ENCODE data around the gene CRYL1. TPM values are rescaled to one million over a fixed set of nuclear protein-coding genes. Genes with fewer than 3 reads are reported as not detected.

The CRYL1 gene
- total and polyA plus RNA-seq, 9 of the 15 experiments (the other 6 are each of a cell fraction or from before 2014, with no cell fraction given) = 1.0 to 6.9 (median 2.4) TPM

DNA sequence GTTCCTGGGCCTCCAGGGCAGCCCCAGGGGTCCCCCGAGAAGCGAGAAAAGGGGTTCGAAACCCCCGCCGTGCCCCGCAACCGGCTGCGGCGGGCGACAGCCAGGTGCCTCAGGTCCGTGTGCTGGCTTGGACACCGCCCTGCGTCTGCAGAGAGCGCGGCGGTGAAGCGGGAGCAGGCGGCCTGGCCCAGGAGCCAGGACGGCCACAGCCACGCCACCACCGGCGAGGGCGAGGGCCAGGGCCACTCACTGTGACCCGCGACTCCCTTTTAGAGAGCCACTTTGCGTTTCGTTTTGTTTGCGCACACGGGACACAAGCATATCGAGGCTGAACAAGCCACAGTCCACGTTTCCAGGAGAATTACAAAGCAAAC is 110.4 kb downstream of the CRYL1 start (continued):
- no peak for TF ChIP-seq NUFIP1 (IDR thresholded peaks at IDR 0.05; ENCODE audit: partially characterized antibody)
- TF ChIP-seq ZNF589 (CRISPR knock-in tag; IDR thresholded peaks at IDR 0.05; ENCODE audit: low read depth) = no peak
- no peak for TF ChIP-seq MTA3 (IDR thresholded peaks at IDR 0.05; ENCODE audit: borderline replicate concordance)
- TF ChIP-seq ZNF766 (CRISPR knock-in tag; conservative IDR thresholded peaks at IDR 0.05) = no peak
- no peak for TF ChIP-seq ZNF165 (CRISPR knock-in tag; IDR thresholded peaks at IDR 0.05; ENCODE audit: borderline replicate concordance)
- TF ChIP-seq, protein P1, sequence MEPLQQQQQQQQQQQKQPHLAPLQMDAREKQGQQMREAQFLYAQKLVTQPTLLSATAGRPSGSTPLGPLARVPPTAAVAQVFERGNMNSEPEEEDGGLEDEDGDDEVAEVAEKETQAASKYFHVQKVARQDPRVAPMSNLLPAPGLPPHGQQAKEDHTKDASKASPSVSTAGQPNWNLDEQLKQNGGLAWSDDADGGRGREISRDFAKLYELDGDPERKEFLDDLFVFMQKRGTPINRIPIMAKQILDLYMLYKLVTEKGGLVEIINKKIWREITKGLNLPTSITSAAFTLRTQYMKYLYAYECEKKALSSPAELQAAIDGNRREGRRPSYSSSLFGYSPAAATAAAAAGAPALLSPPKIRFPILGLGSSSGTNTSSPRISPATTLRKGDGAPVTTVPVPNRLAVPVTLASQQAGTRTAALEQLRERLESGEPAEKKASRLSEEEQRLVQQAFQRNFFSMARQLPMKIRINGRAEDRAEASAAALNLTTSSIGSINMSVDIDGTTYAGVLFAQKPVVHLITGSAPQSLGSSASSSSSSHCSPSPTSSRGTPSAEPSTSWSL (CRISPR knock-in tag; IDR thresholded peaks at IDR 0.05; ENCODE audit: borderline replicate concordance) = no peak
- no peak for TF ChIP-seq RAD21 (CRISPR knock-in tag; conservative IDR thresholded peaks at IDR 0.05 in 1 of 2, IDR thresholded peaks at IDR 0.05 in 1 of 2)
- no peak for TF ChIP-seq RBM15 (IDR thresholded peaks at IDR 0.05; ENCODE audit: insufficient read depth, low read length)
- TF ChIP-seq, protein P2, sequence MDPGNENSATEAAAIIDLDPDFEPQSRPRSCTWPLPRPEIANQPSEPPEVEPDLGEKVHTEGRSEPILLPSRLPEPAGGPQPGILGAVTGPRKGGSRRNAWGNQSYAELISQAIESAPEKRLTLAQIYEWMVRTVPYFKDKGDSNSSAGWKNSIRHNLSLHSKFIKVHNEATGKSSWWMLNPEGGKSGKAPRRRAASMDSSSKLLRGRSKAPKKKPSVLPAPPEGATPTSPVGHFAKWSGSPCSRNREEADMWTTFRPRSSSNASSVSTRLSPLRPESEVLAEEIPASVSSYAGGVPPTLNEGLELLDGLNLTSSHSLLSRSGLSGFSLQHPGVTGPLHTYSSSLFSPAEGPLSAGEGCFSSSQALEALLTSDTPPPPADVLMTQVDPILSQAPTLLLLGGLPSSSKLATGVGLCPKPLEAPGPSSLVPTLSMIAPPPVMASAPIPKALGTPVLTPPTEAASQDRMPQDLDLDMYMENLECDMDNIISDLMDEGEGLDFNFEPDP (CRISPR knock-in tag; IDR thresholded peaks at IDR 0.05) = no peak
- TF ChIP-seq, protein P3, sequence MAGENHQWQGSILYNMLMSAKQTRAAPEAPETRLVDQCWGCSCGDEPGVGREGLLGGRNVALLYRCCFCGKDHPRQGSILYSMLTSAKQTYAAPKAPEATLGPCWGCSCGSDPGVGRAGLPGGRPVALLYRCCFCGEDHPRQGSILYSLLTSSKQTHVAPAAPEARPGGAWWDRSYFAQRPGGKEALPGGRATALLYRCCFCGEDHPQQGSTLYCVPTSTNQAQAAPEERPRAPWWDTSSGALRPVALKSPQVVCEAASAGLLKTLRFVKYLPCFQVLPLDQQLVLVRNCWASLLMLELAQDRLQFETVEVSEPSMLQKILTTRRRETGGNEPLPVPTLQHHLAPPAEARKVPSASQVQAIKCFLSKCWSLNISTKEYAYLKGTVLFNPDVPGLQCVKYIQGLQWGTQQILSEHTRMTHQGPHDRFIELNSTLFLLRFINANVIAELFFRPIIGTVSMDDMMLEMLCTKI (IDR thresholded peaks at IDR 0.05; ENCODE audit: partially characterized antibody) = no peak
- no peak for TF ChIP-seq FUS (optimal IDR thresholded peaks at IDR 0.05; ENCODE audit: low read depth, low read length)
- no peak for TF ChIP-seq TAF7 (tag; IDR thresholded peaks at IDR 0.05)
- no peak for TF ChIP-seq SUPT5H (IDR thresholded peaks at IDR 0.05)

Data from K562 (cell line).